ENCODE data around the gene RTN1.

The RTN1 gene

DNA sequence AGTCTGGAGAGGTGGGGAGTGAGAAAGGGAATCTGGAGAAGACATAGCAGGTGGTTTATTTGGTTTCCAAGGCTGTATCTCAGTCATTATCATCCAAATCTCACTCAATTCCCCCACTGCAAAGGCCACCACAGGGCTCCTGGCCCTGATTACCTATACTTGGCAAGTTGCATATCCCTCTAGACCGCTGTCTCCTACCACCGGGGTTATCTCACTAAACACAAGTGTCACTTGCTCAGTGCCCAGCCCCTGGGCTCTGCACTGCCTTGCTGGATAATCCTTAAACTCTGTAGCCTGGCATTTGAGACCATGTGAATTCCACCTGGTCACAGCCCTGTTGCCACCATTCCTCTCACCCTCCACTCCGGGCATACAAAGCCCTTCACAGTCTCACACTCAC is 119.0 kb downstream of the RTN1 start:
- H3K27ac ChIP-seq = no peak overlapping the region
- TF ChIP-seq, protein P1, sequence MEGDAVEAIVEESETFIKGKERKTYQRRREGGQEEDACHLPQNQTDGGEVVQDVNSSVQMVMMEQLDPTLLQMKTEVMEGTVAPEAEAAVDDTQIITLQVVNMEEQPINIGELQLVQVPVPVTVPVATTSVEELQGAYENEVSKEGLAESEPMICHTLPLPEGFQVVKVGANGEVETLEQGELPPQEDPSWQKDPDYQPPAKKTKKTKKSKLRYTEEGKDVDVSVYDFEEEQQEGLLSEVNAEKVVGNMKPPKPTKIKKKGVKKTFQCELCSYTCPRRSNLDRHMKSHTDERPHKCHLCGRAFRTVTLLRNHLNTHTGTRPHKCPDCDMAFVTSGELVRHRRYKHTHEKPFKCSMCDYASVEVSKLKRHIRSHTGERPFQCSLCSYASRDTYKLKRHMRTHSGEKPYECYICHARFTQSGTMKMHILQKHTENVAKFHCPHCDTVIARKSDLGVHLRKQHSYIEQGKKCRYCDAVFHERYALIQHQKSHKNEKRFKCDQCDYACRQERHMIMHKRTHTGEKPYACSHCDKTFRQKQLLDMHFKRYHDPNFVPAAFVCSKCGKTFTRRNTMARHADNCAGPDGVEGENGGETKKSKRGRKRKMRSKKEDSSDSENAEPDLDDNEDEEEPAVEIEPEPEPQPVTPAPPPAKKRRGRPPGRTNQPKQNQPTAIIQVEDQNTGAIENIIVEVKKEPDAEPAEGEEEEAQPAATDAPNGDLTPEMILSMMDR (conservative IDR thresholded peaks at IDR 0.05) = no peak

DNA sequence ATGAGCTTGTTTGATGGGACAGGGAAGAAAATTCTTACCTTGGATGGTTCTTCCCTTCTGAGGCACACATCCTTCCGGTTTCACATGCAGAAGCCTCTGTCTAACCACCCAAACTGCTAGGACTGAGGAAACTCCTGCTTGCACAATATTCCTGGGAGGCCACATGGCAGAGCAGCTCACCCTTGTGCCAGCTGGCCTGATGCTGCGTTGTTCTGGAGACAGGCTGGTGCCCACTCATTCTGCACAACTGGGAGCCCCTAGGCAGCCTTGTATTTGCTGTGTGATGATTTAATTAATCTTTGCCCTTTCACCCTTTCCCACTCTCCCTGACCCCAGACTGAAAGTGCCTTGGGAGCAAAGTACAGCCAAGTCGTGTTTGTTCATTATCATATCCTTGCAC is 130.8 kb downstream of the RTN1 start:
- no peak overlapping the region for H3K27ac ChIP-seq
- TF ChIP-seq, protein P1 (conservative IDR thresholded peaks at IDR 0.05) = no peak

DNA sequence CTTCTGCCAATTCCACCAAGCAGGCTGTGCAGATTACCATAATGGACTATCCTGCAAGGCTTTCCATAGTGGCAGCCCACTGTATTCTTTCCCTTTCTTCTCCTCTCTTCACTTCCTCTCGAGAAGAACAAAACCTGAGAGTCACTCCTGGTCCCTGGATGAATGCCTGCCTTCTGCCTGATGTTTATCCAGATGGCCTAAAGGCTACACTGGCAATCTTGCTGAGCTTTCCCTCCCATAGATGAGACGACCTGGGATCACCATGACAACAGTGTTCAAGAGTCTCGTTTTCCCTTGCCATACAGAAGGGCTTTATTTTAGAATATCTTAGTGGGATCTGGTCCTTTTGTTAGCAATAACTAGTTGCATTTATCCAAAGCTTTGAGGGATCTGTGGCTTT is 142.3 kb downstream of the RTN1 start:
- no peak overlapping the region for H3K27ac ChIP-seq
- TF ChIP-seq, protein P1 (conservative IDR thresholded peaks at IDR 0.05) = no peak

DNA sequence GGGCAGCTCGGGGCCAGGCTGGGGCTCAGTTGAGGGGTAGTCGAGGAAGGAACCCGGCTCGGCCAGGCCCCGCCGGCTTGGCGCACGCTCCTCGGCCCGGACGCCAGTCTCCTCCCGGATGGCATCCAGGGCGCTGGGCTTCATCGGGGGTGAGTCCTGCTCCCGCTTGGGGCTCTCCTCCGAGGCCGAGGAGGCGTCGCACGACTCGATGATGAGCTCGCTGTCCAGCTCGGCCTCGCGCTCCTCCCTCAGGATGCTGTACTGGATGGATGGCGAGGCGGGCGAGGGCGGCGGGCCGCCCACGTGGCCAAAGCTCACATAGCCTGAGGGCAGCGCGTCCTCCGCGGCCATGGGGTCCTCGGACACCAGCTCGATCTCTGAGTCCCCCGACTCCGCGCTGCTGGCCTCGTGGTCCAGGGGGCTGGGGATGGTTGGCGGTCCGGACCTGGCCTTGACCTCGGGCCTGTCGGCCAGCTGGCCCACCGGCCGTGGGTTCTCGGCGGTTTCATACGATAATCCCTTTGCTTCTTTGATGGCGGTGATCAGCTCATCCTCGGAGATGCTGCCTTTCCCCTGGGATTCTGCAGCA is 143.4 kb downstream of the RTN1 start:
- H3K27ac ChIP-seq = no peak overlapping the region
- TF ChIP-seq, protein P1 (conservative IDR thresholded peaks at IDR 0.05) = no peak

DNA sequence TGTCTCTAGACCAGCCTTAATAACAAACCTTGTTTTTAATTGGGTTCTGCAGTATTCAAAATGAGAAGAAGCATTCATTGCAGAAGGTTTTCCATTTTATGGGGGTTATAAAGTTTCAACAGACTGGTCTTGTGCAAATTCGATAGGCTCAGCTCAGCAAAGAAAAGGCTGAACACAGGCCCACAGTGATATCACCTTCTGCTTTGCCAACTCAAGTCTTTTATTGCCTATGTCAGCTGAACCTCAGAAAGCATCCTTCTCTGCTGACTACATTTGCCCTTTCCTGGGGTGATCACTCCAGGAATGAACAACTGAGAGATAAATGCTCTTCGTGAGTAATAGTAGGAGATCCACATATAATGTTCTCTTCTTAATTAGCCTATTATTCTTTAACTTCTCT is 159.5 kb downstream of the RTN1 start:
- TF ChIP-seq, protein P1 (conservative IDR thresholded peaks at IDR 0.05) = no peak
- no peak overlapping the region for H3K27ac ChIP-seq

DNA sequence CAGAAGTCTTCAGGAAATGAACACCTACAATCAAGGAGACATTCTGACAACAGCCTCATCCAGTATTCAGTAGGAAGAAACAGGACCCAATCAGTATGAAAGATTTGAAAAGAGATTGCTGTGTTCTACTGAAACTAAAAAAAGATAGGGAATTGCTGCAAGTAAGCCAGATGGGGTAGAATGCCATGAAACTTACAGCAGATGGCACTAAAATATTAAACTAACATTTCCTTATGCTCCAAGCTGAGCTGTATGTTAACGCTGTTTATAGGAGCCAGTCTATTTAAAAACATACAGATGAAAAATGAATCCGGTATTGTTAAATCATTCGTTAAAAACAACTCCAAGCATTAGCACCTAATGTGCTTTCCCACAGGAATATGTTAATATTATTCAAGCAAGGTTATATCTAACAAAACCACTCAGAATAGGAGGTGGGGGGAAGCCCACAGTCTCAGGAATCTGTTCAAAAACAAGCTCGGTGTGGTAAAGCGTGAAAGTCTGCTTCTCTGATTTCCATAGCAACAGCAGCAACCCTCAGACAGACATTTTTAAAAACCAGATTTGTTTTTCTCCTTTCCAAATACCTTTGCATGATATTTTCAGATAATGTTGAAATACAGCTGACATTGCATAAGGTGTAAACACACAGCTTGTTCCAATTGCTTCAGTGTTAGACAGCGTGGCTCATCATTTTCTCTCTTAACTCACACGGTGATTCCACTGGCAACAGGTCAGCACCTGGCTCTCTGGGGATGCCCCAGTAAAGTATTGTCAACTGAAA is 162.6 kb downstream of the RTN1 start:
- TF ChIP-seq, protein P1 (conservative IDR thresholded peaks at IDR 0.05) = peak; percentile 45; the same call in 1 of the 2 replicates
- peak overlapping the region; percentile 21 for H3K27ac ChIP-seq

DNA sequence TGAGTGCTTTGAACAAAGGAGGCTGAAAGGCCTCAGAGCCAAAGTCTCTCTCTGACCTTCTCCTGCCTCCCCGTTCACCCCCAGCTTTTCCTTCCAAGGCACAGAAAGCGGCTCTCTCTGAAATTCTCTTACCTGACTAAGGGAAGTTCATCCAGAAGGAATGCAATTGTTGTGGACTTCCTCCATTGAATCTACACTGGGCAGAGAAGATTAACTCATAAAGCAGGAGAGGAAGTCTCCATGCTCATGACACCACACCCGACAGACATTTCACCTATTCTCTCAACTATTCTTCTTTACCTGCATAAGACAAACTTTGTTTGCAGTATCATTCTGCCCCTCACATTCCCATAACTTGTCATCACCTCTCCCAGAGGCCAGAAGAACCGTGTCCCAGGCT is 164.7 kb downstream of the RTN1 start:
- TF ChIP-seq, protein P1 (conservative IDR thresholded peaks at IDR 0.05) = no peak
- peak overlapping the region; percentile 67 for H3K27ac ChIP-seq

All from VCaP (cell line).